HT1080 (cell line): ENCODE measurements around the gene CASZ1. TPM values are rescaled to one million over a fixed set of nuclear protein-coding genes. Genes with fewer than 3 reads are reported as not detected.

Source experiments
- DNase-seq: peaks from one replicate; pipeline ENCODE4 v3.0.0-alpha.2; 2015; ENCODE audit warnings: low read depth
- total RNA-seq: library from RNA; depleted of rRNA; stranded (reverse); fragments of >200 nt; shearing (Covaris generic); gene quantifications from 2 replicates; pipeline ENCODE4 v1.2.3, GENCODE V29; 2014

CASZ1 gene
- total RNA-seq, 1 experiment from 2014 or later, result 1.7 TPM

DNA sequence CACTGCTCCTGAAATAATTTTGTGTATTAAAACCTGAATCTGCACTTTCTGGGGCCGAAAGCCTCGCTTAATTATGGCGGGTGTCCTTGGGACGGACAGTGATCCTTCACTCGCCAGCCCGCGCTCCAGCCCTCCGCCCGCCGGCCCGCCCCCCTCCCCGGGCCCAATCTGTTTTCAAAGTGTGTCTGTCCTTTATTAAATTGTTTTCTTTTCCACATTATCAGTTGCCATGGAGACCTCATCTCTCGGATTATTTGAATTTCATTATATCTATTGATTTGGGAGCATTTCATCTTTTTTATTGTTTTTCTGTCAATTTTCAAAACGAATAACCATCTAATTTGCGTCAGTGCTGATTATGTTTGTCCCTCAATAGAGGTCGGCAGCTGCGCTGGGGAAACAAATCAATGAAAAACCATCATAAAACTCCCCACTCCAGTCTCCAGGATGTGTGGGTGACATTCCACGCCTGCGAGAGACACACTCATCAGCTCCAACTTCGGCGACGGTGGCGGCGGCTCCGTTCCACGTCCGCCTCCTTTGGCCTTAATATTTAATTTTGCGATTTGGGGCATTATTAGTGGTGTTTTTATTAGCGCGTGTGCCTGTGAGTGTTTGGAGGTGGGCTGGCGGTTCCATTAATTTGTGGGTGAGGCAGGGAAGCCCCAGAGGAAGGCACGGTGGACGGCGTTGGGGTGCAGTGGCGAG is 123.9 kb downstream of the CASZ1 start:
- no peak for DNase-seq

GRCh38 chr1:10671622-10672342 is 124.7 kb downstream of the CASZ1 start:
- DNase-seq, result no peak

DNA sequence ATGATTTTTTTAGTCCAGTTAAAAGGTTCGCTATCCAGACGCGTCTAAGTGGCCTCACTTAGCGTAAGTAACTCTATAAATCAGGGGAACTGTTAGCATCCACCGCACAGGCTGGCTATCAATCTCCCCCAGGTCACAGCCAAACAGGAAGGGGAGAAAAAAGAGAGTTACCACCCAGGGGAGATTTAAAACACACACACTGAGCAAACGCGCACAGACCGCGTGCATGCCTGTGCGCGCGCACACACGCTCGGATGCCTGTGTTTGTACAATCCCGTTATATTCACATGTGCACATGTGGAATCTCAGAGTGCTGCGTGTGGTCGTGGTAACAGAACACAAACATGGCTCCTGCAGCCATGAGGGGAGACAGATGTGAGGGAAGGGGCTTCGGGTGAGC is 125.4 kb downstream of the CASZ1 start:
- DNase-seq, result no peak

DNA sequence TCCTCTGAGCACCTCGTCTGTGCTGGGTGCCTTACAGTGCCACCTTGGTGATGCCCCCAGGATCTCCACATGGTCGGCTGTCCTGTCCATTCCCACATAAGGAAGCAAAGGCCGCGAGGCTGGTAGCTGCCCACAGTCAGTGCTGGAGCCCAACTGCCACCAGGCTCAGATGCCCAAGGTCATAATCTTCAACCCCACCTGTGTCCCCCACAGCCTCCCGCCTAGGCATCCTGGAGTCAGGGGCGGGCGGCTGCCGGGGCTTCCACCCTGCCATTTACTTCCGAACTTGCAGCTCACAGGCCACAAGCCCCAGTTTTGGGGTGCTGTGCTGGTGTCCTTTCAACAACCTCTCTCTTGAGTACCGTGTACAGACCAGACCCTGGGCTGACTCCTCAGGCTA is 126.3 kb downstream of the CASZ1 start:
- no peak for DNase-seq

DNA sequence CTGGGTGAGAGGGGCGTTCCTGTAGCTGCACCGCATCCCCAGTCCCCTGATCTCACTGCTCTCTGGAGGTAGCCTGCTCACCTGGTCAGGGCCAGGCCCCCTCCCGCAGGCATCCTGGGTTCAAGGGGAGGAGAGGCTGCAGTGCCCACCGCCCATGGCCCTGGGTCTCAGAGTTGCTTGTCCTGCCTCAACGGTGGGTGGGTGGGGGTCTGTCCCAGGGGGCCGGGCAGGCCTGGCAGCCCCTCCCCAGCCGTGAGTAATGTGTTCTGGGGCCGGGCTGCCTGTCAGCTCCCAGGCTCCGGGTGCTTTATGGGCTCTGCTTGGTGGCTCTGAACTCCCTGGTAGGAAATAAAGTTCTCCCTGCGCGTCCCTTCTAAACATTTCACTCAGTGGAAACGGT is 126.9 kb downstream of the CASZ1 start:
- DNase-seq, result no peak

- DNase-seq, result no peak
These were observed 128.3 kb downstream of the CASZ1 start for GRCh38 chr1:10667861-10668761.

GRCh38 chr1:10665930-10666850 is 130.3 kb downstream of the CASZ1 start:
- DNase-seq, result no peak

DNA sequence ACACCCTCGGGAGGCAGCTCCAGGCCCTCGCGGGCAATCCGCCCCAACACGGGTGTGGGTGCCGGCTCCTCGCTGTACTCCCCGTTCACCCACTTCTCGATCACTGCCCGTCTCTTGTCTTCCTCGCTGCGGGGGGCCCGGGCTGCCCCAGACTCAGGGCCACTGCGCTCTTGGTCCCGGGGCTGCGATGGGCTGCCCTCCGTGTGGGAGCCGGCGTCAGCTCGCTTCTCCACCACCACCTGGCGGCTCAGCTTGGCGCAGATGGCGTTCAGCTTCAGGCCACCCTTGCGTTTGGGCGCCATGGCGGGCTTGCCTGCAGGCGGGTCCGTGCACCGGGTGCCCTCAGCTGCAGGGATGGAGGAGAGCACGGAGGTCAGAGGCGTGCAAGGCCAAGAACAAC is 131.2 kb downstream of the CASZ1 start:
- no peak for DNase-seq

DNA sequence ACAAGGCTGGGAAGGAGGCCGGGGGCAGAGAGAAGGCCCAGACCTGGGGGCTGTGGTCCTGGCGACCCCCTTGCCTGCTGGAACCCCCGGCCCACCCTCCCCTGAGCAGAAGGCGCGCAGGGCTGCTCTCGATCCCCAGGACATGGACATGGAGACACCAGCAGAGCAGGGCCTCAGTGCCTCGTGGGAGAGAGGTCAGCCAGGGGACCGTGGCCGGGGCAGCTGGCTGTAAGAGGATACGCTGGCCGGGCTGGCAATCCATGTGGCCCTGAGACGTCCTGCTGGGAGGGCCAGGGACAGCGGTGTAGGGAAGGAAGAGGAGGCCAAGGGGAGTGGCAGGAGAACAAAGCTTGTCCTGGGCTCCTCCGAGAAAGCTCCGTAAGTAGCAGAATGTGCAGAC is 132.2 kb downstream of the CASZ1 start:
- no peak for DNase-seq

DNA sequence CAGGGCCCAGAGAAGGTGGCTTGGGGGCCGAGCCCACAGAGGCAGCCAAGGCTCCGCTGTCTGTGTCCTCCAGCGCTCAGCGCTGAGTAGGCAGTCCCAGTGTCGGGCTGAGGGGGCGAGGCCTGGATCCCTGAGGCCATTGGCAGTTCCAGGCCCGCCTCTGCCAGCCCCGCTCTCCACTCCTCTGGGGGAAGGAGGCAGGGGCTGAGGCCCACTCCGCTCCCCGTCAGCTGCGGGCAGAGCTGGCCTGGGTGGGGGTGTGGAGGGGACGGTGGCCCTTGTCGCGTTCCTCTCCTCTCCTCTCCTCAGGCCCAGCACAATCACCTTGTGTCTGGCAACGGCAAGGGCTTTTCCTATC is 132.8 kb downstream of the CASZ1 start:
- DNase-seq, result no peak

- DNase-seq, result no peak
These were observed 133.4 kb downstream of the CASZ1 start for GRCh38 chr1:10662824-10663677.

- DNase-seq, result no peak
These were observed 134.3 kb downstream of the CASZ1 start for GRCh38 chr1:10662090-10662688.

DNA sequence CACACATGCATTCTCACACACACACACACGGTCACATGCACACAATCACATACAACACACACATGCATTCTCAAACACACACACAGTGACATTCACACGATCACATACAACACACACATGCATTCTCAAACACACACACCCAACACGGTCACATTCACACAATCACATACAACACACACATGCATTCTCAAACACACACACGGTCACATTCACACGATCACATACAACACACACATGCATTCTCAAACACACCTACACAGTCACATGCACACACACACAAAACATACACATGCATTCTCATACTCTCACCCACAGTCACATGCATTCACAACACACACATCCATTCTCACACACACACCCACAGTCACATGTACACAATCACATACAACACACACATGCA is 135.0 kb downstream of the CASZ1 start:
- DNase-seq, result no peak

GRCh38 chr1:10659646-10660540 is 136.6 kb downstream of the CASZ1 start:
- no peak for DNase-seq

DNA sequence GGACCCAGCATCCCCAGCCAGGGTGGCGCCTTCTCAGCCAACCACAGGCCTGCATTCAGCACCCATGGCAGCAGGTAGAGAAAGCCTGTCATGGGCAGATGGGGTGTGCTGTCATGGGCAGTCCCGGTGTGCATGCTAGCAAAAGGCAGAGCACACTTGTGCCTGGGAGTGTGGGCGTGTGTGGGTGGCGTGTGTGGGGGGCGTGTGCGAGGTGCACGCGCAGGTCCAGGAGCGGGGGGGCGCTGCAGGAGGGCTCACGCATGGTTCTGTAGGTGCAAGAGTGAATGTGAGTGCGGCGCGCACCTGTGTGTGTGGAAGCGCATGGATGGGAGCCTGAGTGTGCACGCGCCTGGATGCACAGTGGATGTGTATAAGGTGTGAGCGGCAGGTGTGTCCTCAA is 137.2 kb downstream of the CASZ1 start:
- DNase-seq, result no peak

GRCh38 chr1:10658396-10659066 is 137.9 kb downstream of the CASZ1 start:
- no peak for DNase-seq

DNA sequence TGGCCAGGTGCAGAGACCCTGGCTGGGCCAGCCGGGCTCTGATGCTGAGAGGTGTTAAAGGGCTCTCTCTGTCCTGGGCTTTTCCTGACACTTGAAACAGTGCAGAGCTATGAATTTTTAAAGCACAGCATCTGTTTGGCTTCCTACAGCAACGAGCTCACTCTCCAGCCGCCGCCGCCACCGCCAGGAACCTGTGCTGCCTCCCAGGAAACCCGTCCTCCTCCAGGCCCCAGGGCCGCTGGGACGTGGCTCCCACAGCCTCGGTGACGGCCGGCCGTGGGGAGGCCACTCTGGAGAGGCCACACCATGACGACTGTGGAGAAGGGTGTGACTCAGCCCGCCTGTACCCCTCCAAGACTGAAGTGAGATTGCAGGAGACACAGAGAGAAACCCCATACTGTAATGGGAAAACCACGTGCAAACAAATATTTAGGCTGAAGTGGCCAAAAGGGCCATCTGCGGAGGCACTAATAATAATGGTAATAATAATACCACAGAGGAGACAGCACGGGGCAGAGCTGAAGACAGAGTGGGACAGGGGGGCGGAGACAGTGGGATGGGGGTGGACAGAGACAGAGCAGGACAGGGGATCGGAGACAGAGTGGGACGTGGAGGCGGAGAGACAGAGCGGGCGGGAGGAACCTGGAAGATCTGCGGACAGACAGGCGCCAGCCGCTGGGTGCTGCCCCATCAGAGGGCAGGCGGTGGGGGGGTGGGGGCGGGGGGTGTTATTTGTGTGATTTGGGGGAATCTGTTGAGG is 139.2 kb downstream of the CASZ1 start:
- DNase-seq, result no peak
